ENCODE measurements around the gene ASTN2.

The ASTN2 gene

GRCh38 chr9:117325110-117325731, 89.6 kb downstream of the ASTN2 start:
- no peak for TF ChIP-seq CTCF (IDR thresholded peaks at IDR 0.05; ENCODE audit: low read length)
- no peak for TF ChIP-seq EZH2 (IDR thresholded peaks at IDR 0.05; ENCODE audit: borderline replicate concordance, low read length)
- Histone ChIP-seq H3K27ac (ENCODE audit: low read depth, low read length, poor library complexity, severe bottlenecking) (no peak overlapping the region), H3K4me2 (ENCODE audit: low read length) (no peak overlapping the region), H3K9ac (ENCODE audit: low read length) (no peak overlapping the region), H4K20me1 (ENCODE audit: insufficient read depth, low read length) (no peaks in the 10 kb centered on the region), H3F3A (ENCODE audit: insufficient read depth, low read length) (no peaks in the 10 kb centered on the region), H3K36me3 (ENCODE audit: insufficient read depth, low read length) (no peaks in the 10 kb centered on the region), H3K4me1 (ENCODE audit: insufficient read depth, low read length, severe bottlenecking) (peaks cover 18% of the 10 kb centered on the region), H2AFZ (ENCODE audit: low read length) (no peak overlapping the region), H3K9me3 (ENCODE audit: low read length) (no peaks in the 10 kb centered on the region), H3K4me3 (ENCODE audit: low read depth, low read length, poor library complexity, severe bottlenecking) (no peak overlapping the region), H3K27me3 (ENCODE audit: insufficient read depth, low read length) (no peaks in the 10 kb centered on the region), H3K79me2 (ENCODE audit: insufficient read depth, low read length) (no peaks in the 10 kb centered on the region), H3K9me2 (ENCODE audit: low read depth, low read length) (no peaks in the 10 kb centered on the region)

- no peaks in the 10 kb centered on the region for H3K27me3 ChIP-seq (ENCODE audit: insufficient read depth, low read length)
- H4K20me1 ChIP-seq (ENCODE audit: insufficient read depth, low read length) = no peaks in the 10 kb centered on the region
- H3K79me2 ChIP-seq (ENCODE audit: insufficient read depth, low read length) = no peaks in the 10 kb centered on the region
- no peak overlapping the region for H3K27ac ChIP-seq (ENCODE audit: low read depth, low read length, poor library complexity, severe bottlenecking)
- H3K36me3 ChIP-seq (ENCODE audit: insufficient read depth, low read length) = no peaks in the 10 kb centered on the region
- no peaks in the 10 kb centered on the region for H3K9me2 ChIP-seq (ENCODE audit: low read depth, low read length)
- H3K4me1 ChIP-seq (ENCODE audit: insufficient read depth, low read length, severe bottlenecking) = peaks cover 25% of the 10 kb centered on the region
- H3K4me2 ChIP-seq (ENCODE audit: low read length) = no peak overlapping the region
- H3K9ac ChIP-seq (ENCODE audit: low read length) = no peak overlapping the region
- no peak overlapping the region for H3K4me3 ChIP-seq (ENCODE audit: low read depth, low read length, poor library complexity, severe bottlenecking)
- TF ChIP-seq EZH2 (IDR thresholded peaks at IDR 0.05; ENCODE audit: borderline replicate concordance, low read length) (no peak), CTCF (IDR thresholded peaks at IDR 0.05; ENCODE audit: low read length) (no peak)
- H3K9me3 ChIP-seq (ENCODE audit: low read length) = no peaks in the 10 kb centered on the region
- H3F3A ChIP-seq (ENCODE audit: insufficient read depth, low read length) = no peaks in the 10 kb centered on the region
- no peak overlapping the region for H2AFZ ChIP-seq (ENCODE audit: low read length)
Observed at GRCh38 chr9:117323390-117323789, 91.5 kb downstream of the ASTN2 start.

- no peak for TF ChIP-seq CTCF (IDR thresholded peaks at IDR 0.05; ENCODE audit: low read length)
- Histone ChIP-seq H3K27me3 (ENCODE audit: insufficient read depth, low read length) (no peaks in the 10 kb centered on the region), H3K9me2 (ENCODE audit: low read depth, low read length) (no peaks in the 10 kb centered on the region), H3K36me3 (ENCODE audit: insufficient read depth, low read length) (no peaks in the 10 kb centered on the region), H3K9me3 (ENCODE audit: low read length) (no peaks in the 10 kb centered on the region), H3K4me3 (ENCODE audit: low read depth, low read length, poor library complexity, severe bottlenecking) (no peak overlapping the region), H3K4me2 (ENCODE audit: low read length) (no peak overlapping the region), H3K4me1 (ENCODE audit: insufficient read depth, low read length, severe bottlenecking) (peaks cover 60% of the 10 kb centered on the region), H3F3A (ENCODE audit: insufficient read depth, low read length) (no peaks in the 10 kb centered on the region), H4K20me1 (ENCODE audit: insufficient read depth, low read length) (no peaks in the 10 kb centered on the region), H3K27ac (ENCODE audit: low read depth, low read length, poor library complexity, severe bottlenecking) (peak overlapping the region; percentile 6), H3K79me2 (ENCODE audit: insufficient read depth, low read length) (no peaks in the 10 kb centered on the region), H2AFZ (ENCODE audit: low read length) (no peak overlapping the region), H3K9ac (ENCODE audit: low read length) (no peak overlapping the region)
Observed at GRCh38 chr9:117317192-117317591, 97.7 kb downstream of the ASTN2 start.

Data from OCI-LY1 (cell line).